Right ventricle myocardium superior (tissue), 1 donor: Measurements from ENCODE around the gene GM2A. TPM values are rescaled to one million over a fixed set of nuclear protein-coding genes. Genes with fewer than 3 reads are reported as not detected.
A peak's percentile ranks its signal among the peaks of the same experiment; 100 is the strongest.
"Not testable (repeated sequence)": the region's sequence is repeated elsewhere in the genome, so short reads cannot be mapped to it uniquely, and the experiment has no call there.

Experiments used
- ATAC-seq: fragments of 200-7000 bp; cut with Tn5 transposase; one replicate; pipeline ENCODE4 v1.9.1; 2020; ENCODE audit warnings: mild to moderate bottlenecking; ENCODE audit not compliant: poor library complexity
- DNase-seq: peaks from one replicate; pipeline ENCODE4 v3.0.0-alpha.2; 2020
- intact Hi-C: fragments of 100-400 bp; cut with DNase I; formaldehyde crosslinking; loops from one replicate; pipeline ENCODE4 v1.11.2; 2022
- total RNA-seq: library from RNA; stranded (reverse); fragmentation: NEBNext Ultra II Directional; extraction: Animal tissue kit (Norgen Biotek cat#: 25700); gene quantifications from one replicate; pipeline ENCODE4 v1.2.1, GENCODE V29; 2021
- donor health status: DM: no; HTN: yes; CAD: no; lungs with severe emphysema.

Gene GM2A
- total RNA-seq, 1 donor from 2014 or later, result 26.2 TPM

- ATAC-seq, result no peak
- no peak for DNase-seq
- intact Hi-C loops, result no loop called here
Observed at GRCh38 chr5:151225071-151225470, 27.9 kb upstream of the GM2A start.

DNA sequence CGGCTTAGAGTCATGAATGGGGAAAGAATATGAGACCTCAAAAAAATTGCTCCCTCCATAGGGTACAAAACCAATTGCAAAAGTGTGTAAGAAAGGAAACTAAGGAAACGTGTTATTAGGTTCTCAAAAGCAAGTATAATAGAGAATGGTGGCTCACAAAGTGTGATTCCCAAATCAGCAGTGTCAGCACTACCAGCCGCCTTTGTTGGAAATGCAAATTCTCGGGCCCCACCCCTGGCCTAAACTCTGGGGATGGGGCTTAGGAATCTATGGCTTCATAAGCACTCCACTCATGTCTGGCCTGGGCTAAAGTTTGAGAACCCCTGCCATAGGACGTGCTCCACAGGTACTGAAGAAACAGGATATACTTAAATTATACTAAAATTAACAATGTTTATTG lies 27.5 kb upstream of the GM2A start:
- DNase-seq (no peak), ATAC-seq (no peak)
- intact Hi-C loops, result no loop called here

DNA sequence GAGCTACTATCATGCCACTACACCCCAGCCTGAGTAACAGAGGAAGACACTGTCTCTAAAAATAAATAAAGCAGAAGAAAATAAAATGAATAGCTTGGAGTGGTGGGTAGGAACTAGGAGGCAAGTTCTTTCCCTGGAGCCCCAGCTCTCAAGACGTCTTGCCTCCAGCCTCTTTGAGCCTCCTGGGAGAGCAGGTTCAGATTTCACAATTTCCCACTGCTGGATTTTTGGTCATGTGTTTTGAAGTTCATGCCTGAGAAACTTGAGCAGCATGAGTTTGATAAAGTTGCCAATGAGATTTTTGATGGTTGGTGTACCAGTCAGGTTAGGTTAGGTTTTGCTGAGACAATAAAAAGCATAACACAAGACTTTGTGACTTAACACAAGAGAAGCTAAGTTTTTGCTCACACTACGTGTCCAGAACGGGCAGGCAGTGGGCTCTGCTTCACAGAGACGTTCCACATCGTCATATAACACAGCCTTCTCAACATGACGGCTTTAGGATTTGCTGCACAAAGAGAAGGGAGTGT lies 25.0 kb upstream of the GM2A start:
- ATAC-seq (no peak), DNase-seq (no peak)
- intact Hi-C loops, result no loop called here

GRCh38 chr5:151228986-151229385 lies 24.0 kb upstream of the GM2A start:
- DNase-seq (no peak), ATAC-seq (no peak)
- intact Hi-C loops, result no loop called here

DNA sequence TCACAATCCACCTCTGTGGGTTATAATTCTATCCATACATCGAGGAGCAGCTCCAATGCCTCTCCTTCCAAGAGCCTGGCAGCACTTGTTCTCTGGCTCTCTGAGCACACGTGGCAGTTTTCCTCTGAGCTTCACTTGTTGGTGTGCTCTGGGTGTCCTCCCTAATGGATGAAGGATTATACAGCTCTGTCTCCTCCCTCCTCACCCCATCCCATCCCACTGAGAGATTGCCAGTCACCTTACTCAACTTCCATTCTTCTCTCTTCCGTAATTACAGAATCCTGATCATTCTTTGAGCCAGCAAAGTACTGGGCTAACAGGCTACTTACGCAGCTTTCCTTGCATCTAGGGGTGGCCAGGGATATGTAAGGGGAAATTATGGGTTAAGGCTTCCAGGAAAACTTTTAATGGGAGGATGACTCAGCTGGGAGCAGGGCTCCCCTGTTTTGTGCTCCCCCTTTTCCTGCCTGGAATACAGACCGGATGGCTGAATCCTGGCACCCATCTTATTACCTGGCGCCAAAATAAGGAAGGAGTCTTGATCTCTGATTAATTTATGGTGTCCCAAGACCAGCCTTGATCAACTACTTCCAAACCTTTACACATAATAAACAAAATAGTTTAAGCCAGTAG lies 22.8 kb upstream of the GM2A start:
- no peak for ATAC-seq
- DNase-seq, result no peak
- intact Hi-C loops, result no loop called here

- DNase-seq, result no peak
- intact Hi-C loops, result no loop called here
- no peak for ATAC-seq
Observed at GRCh38 chr5:151231359-151231758, 21.6 kb upstream of the GM2A start.

- ATAC-seq (no peak), DNase-seq (no peak)
- intact Hi-C loops, result no loop called here
Observed at GRCh38 chr5:151233616-151234085, 19.3 kb upstream of the GM2A start.

GRCh38 chr5:151234476-151235238 lies 18.3 kb upstream of the GM2A start:
- intact Hi-C loops, result loop anchor here (5.0 kb wide), 1 partner anchor 107 kb away; no protein-coding TSS in a partner anchor

GRCh38 chr5:151235239-151235571 lies 17.8 kb upstream of the GM2A start:
- ATAC-seq, DNase-seq: not testable (repeated sequence)
- intact Hi-C loops, result loop anchor here (5.0 kb wide), 1 partner anchor 108 kb away; no protein-coding TSS in a partner anchor

More at GRCh38 chr5:151234476-151235238, 18.3 kb upstream of the GM2A start:
- ATAC-seq (peak; percentile 78), DNase-seq (peak; percentile 89)

DNA sequence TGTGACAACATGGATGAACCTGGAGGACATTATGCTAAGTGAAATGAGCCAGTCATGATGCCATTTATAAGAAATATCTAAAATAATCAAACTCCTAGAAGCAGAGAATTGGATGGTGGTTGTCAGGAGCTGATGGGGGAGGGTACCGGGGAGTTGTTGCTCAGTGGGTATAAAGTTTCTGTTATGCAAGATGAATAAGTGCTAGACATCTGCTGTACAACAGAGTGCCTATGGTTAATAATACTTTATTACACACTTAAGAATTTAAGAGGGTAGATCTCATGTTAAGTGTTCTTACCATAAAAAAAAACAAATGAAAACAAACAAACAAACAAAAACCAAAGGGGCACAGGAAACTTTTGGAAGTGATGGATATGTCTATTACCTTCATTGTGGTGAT lies 16.1 kb upstream of the GM2A start:
- intact Hi-C loops, result loop anchor here (5.0 kb wide), 1 partner anchor 110 kb away; no protein-coding TSS in a partner anchor
- ATAC-seq (no peak), DNase-seq (no peak)

GRCh38 chr5:151237685-151238084 lies 15.3 kb upstream of the GM2A start:
- DNase-seq, result no peak
- no peak for ATAC-seq
- intact Hi-C loops, result loop anchor here (5.0 kb wide), 1 partner anchor 110 kb away; no protein-coding TSS in a partner anchor

DNA sequence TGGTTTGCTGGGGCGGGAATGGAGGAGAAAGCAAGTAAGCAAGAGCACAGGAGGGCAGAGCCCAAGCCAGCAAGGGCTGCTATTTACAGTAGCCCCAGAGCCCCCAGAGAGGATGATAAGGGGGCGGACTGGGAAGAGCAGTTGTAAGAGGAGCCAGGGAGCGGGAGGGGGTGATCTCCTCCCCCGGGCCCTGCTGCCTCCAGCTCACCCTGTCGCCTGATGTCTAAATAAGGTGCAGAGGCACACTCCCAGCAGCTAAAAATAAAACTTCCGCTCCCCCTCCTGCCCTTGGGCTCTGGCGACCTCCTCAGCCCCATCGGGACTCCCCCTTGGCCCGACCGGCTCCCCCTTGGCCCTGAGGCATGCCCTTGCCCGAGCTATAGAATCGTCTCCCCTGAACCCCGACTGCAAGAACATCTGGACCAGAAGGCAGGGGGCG lies 14.7 kb upstream of the GM2A start:
- ATAC-seq (peak; percentile 88), DNase-seq (peak; percentile 77)
- intact Hi-C loops, result loop anchor here (5.0 kb wide), 1 partner anchor 111 kb away; no protein-coding TSS in a partner anchor

- DNase-seq (peak; percentile 90), ATAC-seq (peak; percentile 79)
- intact Hi-C loops, result loop anchor here (5.0 kb wide), 1 partner anchor 112 kb away; no protein-coding TSS in a partner anchor
Observed at GRCh38 chr5:151239237-151239861, 13.6 kb upstream of the GM2A start.

DNA sequence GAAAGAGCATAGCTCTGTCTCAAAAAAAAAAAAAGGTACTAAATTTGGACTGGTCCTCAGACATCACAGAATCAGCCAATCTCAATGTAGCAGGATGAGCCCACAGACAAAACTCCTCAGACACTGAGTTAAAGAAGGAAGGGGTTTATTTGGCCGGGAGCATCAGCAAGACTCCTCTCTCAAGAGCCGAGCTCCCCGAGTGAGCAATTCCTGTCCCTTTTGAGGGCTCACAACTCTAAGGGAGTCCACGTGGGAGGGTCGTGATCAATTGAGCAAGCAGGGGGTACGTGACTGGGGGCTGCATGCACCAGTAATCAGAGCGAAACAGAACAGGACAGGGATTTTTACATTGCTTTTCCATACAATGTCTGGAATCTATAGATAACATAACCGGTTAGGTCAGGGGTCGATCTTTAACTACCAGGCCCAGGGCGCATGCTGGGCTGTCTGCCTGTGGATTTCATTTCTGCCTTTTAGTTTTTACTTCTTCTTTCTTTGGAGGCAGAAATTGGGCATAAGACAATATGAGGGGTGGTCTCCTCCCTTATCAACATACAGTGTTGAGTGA lies 12.6 kb upstream of the GM2A start:
- not testable (repeated sequence) for ATAC-seq, DNase-seq
- intact Hi-C loops, result loop anchor here (10.0 kb wide), 1 partner anchor 236 kb away; no protein-coding TSS in a partner anchor

- ATAC-seq, result no peak
- intact Hi-C loops, result loop anchor here (10.0 kb wide), 1 partner anchor 236 kb away; no protein-coding TSS in a partner anchor
- no peak for DNase-seq
Observed at GRCh38 chr5:151240924-151241635, 11.9 kb upstream of the GM2A start.

- ATAC-seq, result no peak
- intact Hi-C loops, result loop anchor here (10.0 kb wide), 1 partner anchor 238 kb away; no protein-coding TSS in a partner anchor
Observed at GRCh38 chr5:151243127-151243526, 9.9 kb upstream of the GM2A start.

GRCh38 chr5:151243564-151243963 lies 9.4 kb upstream of the GM2A start:
- intact Hi-C loops, result loop anchor here (10.0 kb wide), 1 partner anchor 239 kb away; no protein-coding TSS in a partner anchor
- ATAC-seq (no peak), DNase-seq (no peak)

More at GRCh38 chr5:151243127-151243526, 9.9 kb upstream of the GM2A start:
- no peak for DNase-seq

GRCh38 chr5:151244206-151244605 lies 8.8 kb upstream of the GM2A start:
- DNase-seq (no peak), ATAC-seq (no peak)
- intact Hi-C loops, result loop anchor here (10.0 kb wide), 1 partner anchor 239 kb away; no protein-coding TSS in a partner anchor
